ENCODE results near the gene CCDC157.

DNA sequence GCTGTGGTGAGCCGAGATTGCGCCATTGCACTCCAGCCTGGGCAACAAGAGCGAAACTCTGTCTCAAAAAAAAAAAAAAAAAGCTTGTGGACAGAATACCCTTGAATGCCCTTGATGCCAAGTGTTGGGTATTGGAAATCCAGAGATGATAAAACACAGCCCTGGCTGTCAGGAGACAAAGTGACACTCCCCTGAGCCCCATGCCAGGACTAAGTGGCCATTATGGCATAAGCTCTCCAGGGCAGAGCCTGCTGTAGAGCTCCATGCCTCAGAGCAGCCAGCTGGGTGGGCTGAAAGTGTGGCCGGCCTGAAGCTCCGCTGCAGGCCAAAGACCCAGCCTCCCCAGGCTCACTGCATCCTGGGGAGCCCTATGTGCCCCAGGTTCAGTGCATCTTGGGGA is 25.5 kb downstream of the CCDC157 start:
- TF ChIP-seq, protein P1, sequence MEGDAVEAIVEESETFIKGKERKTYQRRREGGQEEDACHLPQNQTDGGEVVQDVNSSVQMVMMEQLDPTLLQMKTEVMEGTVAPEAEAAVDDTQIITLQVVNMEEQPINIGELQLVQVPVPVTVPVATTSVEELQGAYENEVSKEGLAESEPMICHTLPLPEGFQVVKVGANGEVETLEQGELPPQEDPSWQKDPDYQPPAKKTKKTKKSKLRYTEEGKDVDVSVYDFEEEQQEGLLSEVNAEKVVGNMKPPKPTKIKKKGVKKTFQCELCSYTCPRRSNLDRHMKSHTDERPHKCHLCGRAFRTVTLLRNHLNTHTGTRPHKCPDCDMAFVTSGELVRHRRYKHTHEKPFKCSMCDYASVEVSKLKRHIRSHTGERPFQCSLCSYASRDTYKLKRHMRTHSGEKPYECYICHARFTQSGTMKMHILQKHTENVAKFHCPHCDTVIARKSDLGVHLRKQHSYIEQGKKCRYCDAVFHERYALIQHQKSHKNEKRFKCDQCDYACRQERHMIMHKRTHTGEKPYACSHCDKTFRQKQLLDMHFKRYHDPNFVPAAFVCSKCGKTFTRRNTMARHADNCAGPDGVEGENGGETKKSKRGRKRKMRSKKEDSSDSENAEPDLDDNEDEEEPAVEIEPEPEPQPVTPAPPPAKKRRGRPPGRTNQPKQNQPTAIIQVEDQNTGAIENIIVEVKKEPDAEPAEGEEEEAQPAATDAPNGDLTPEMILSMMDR (IDR thresholded peaks at IDR 0.05; ENCODE audit: low read depth, low read length, missing input control): no peak
- no peak for TF ChIP-seq FOXA1 (IDR thresholded peaks at IDR 0.05)
- TF ChIP-seq YY1 (IDR thresholded peaks at IDR 0.05): no peak
- TF ChIP-seq RAD21 (IDR thresholded peaks at IDR 0.05): no peak
- no peak for TF ChIP-seq SP1 (IDR thresholded peaks at IDR 0.05)
- TF ChIP-seq EGR1 (IDR thresholded peaks at IDR 0.05; ENCODE audit: low read depth in 2 of 2): no peak
- TF ChIP-seq NR2F2 (IDR thresholded peaks at IDR 0.05): no peak
- no peak for TF ChIP-seq RXRA (IDR thresholded peaks at IDR 0.05)
- TF ChIP-seq, protein P2, sequence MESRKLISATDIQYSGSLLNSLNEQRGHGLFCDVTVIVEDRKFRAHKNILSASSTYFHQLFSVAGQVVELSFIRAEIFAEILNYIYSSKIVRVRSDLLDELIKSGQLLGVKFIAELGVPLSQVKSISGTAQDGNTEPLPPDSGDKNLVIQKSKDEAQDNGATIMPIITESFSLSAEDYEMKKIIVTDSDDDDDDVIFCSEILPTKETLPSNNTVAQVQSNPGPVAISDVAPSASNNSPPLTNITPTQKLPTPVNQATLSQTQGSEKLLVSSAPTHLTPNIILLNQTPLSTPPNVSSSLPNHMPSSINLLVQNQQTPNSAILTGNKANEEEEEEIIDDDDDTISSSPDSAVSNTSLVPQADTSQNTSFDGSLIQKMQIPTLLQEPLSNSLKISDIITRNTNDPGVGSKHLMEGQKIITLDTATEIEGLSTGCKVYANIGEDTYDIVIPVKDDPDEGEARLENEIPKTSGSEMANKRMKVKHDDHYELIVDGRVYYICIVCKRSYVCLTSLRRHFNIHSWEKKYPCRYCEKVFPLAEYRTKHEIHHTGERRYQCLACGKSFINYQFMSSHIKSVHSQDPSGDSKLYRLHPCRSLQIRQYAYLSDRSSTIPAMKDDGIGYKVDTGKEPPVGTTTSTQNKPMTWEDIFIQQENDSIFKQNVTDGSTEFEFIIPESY (IDR thresholded peaks at IDR 0.05): no peak
- TF ChIP-seq TAF1 (conservative IDR thresholded peaks at IDR 0.05): no peak

Data from liver (tissue), 3 donors.